ENCODE measurements around the gene UBTF. TPM values are rescaled to one million over a fixed set of nuclear protein-coding genes. Genes with fewer than 3 reads are reported as not detected.

The UBTF gene
- 100 to 1,000 TPM; 170 to 171 TPM for total RNA-seq

GRCh38 chr17:44219616-44220212 lies at the start of gene UBTF:
Gene UBTF, minus strand, starts transcription at chr17:44219675. Its CDS starts 1,446 bp downstream, at chr17:44218229.

GRCh38 chr17:44267818-44268490 lies 48.5 kb upstream of the UBTF start, which contains the start of gene SLC4A1:
Gene SLC4A1, minus strand, starts transcription at chr17:44268135. Its CDS starts 5,269 bp downstream, at chr17:44262866.

GRCh38 chr17:44199553-44200477 lies 19.7 kb downstream of the UBTF start, which contains the start of gene ATXN7L3:
Gene ATXN7L3, minus strand, starts transcription at chr17:44199884. Its CDS starts 1,814 bp downstream, at chr17:44198070.

GRCh38 chr17:44186307-44187130 lies 33.0 kb downstream of the UBTF start, which contains the start of gene TMUB2:
Gene TMUB2, plus strand, starts transcription at chr17:44186972. Its CDS starts 737 bp downstream, at chr17:44187709.

GRCh38 chr17:44170499-44171201 lies 48.8 kb downstream of the UBTF start, which contains the start of gene ASB16:
Gene ASB16, plus strand, starts transcription at chr17:44170704. Its CDS starts 86 bp downstream, at chr17:44170790.

Small RNAs within 50 kb of the gene (microRNA-seq; reads per million reads assigned to microRNA genes)
- not detected for gene MIR6782 (ENCODE audit: borderline microRNAs expressed, borderline replicate concordance)

Other genes with a start within 250 kb of the UBTF start
- 1 to 10 TPM; 1.4 to 1.5 TPM for gene NAGS, start 215.1 kb downstream of the UBTF start, total RNA-seq
- 10 to 100 TPM; 29.2 to 30.9 TPM for gene TMEM101, start 204.7 kb downstream of the UBTF start, total RNA-seq
- gene LSM12, start 153.0 kb downstream of the UBTF start, total RNA-seq, result 10 to 100 TPM; 51.4 to 53.2 TPM
- gene G6PC3, start 148.9 kb downstream of the UBTF start, total RNA-seq, result 10 to 100 TPM; 17.9 to 18.1 TPM
- gene HDAC5, start 96.0 kb downstream of the UBTF start, total RNA-seq, result 10 to 100 TPM; 49.0 to 51.0 TPM
- 10 to 100 TPM; 11.2 to 11.9 TPM for gene HROB, start 77.7 kb downstream of the UBTF start, total RNA-seq
- under 1 TPM in 1 of 2 experiments, not detected in 1; 0.23 TPM for gene ASB16, start 49.0 kb downstream of the UBTF start, total RNA-seq
- 10 to 100 TPM; 31.5 to 35.2 TPM for gene TMUB2, start 32.7 kb downstream of the UBTF start, total RNA-seq
- gene ATXN7L3, start 19.8 kb downstream of the UBTF start, total RNA-seq, result 100 to 1,000 TPM; 108 to 113 TPM
- gene SLC4A1, start 48.5 kb upstream of the UBTF start, total RNA-seq, result not detected
- under 1 TPM; 0.05 to 0.07 TPM for gene RUNDC3A, start 88.9 kb upstream of the UBTF start, total RNA-seq
- gene SLC25A39, start 105.1 kb upstream of the UBTF start, total RNA-seq, result 10 to 100 TPM; 94.2 to 95.0 TPM
- gene GRN, start 125.6 kb upstream of the UBTF start, total RNA-seq, result 10 to 100 TPM; 72.4 to 73.4 TPM
- under 1 TPM; 0.15 to 0.19 TPM for gene FAM171A2, start 144.2 kb upstream of the UBTF start, total RNA-seq
- under 1 TPM; 0.40 to 0.65 TPM for gene ITGA2B, start 170.0 kb upstream of the UBTF start, total RNA-seq

Measured in activated naive CD4-positive, alpha-beta T cell treated with anti-CD3 and anti-CD28 coated beads, Interleukin-2, amount 10 ng/mL, durations not matched to agents 5 hours and 36 hours (primary cell).